B cell (primary cell): ENCODE measurements around the gene CDHR1. TPM values are rescaled to one million over a fixed set of nuclear protein-coding genes. Genes with fewer than 3 reads are reported as not detected.
A peak's percentile ranks its signal among the peaks of the same experiment; 100 is the strongest.

Experiments
- ATAC-seq: fragments of 200-7000 bp; cut with Tn5 transposase; one replicate; pipeline ENCODE4 v1.10.0; 2021; ENCODE audit warnings: low read depth, mild to moderate bottlenecking, moderate number of reproducible peaks, moderate library complexity
- CTCF ChIA-PET: fragments of 350-600 bp; sonication (Branson Sonifier 250); formaldehyde crosslinking; loops from one replicate; lab custom pipeline; 2021; ENCODE audit warnings: antibody characterized with exemption, inconsistent platforms; lab: Charles Lee
- POLR2A ChIA-PET: fragments of 350-600 bp; sonication (Branson Sonifier 250); formaldehyde crosslinking; loops from one replicate; lab custom pipeline; 2021; ENCODE audit warnings: antibody characterized with exemption; lab: Charles Lee
- DNase-seq: peaks from one replicate; pipeline ENCODE4 v3.0.0; 2013
- H2AFZ ChIP-seq: 2 replicates; pipeline ENCODE4 v1.6.1; 2012; ENCODE audit warnings: mild to moderate bottlenecking, low read depth, low read length; ENCODE audit not compliant: insufficient read depth, poor library complexity, severe bottlenecking
- H3K27ac ChIP-seq, 2 donors: 1 replicate in 1 of 2; 2 replicates in 1 of 2; pipeline ENCODE4 v1.5.1; 2012 to 2013; ENCODE audit warnings: low read length in 2 of 2, mild to moderate bottlenecking in 2 of 2, moderate library complexity in 1 of 2
- H3K27me3 ChIP-seq, 4 experiments: fragments of 200-600 bp in 1 of 4; sonication (generic) in 1 of 4; replicated peaks in 1 of 4; 1 replicate in 2 of 4; 2 replicates in 2 of 4; pipeline versions ENCODE4 v1.6.1 to v1.7.0; 2013 to 2016; ENCODE audit warnings: low read length in 3 of 4, mild to moderate bottlenecking in 2 of 4, mixed read lengths in 1 of 4, moderate library complexity in 1 of 4; ENCODE audit not compliant: insufficient read depth in 4 of 4, control insufficient read depth in 3 of 4; ENCODE audit errors: control extremely low read depth in 1 of 4
- H3K36me3 ChIP-seq, 2 experiments: replicated peaks in 1 of 2; 1 replicate in 1 of 2; 2 replicates in 1 of 2; pipeline versions ENCODE4 v1.6.1 to v1.7.1; 2013; ENCODE audit warnings: low read length in 1 of 2; ENCODE audit not compliant: insufficient read depth in 2 of 2, control insufficient read depth in 1 of 2; ENCODE audit errors: control extremely low read depth in 1 of 2, extremely low read depth in 1 of 2
- H3K4me1 ChIP-seq, 2 donors: fragments of 200-600 bp in 1 of 2; sonication (generic) in 1 of 2; 1 replicate in 1 of 2; 2 replicates in 1 of 2; pipeline versions ENCODE4 v1.5.1 to v1.6.1; 2013 to 2017; ENCODE audit warnings: low read length in 2 of 2; ENCODE audit not compliant: control insufficient read depth in 2 of 2, insufficient read depth in 2 of 2
- H3K4me2 ChIP-seq: replicated peaks from 2 replicates; pipeline ENCODE3; 2012; ENCODE audit warnings: mild to moderate bottlenecking, low read depth, low read length; ENCODE audit not compliant: poor library complexity, severe bottlenecking
- H3K4me3 ChIP-seq, 5 experiments: fragments of 200-600 bp in 1 of 5; sonication (generic) in 1 of 5; 1 replicate in 3 of 5; 2 replicates in 2 of 5; pipeline versions ENCODE4 v1.5.1 to v1.7.0; 2011 to 2016; ENCODE audit warnings: low read length in 4 of 5, mild to moderate bottlenecking in 4 of 5, low read depth in 2 of 5, control low read depth in 1 of 5, moderate library complexity in 1 of 5; ENCODE audit not compliant: insufficient read depth in 1 of 5; ENCODE audit errors: control extremely low read depth in 1 of 5, extremely low read depth in 1 of 5
- H3K79me2 ChIP-seq: fragments of 200-600 bp; sonication (generic); one replicate; pipeline ENCODE4 v1.6.0; 2016; ENCODE audit warnings: low read length; ENCODE audit not compliant: control insufficient read depth, insufficient read depth
- H3K9ac ChIP-seq: fragments of 200-600 bp; sonication (generic); 2 replicates; pipeline ENCODE4 v1.6.1; 2017; ENCODE audit warnings: mild to moderate bottlenecking, low read length, moderate library complexity
- H3K9me3 ChIP-seq, 3 donors: one replicate each; pipeline versions ENCODE4 v1.6.1 to v1.7.1; 2013; ENCODE audit warnings: low read length in 2 of 3; ENCODE audit not compliant: control insufficient read depth in 2 of 3, insufficient read depth in 1 of 3; ENCODE audit errors: control extremely low read depth in 1 of 3
- H4K20me1 ChIP-seq: 2 replicates; pipeline ENCODE4 v1.6.0; 2012; ENCODE audit warnings: mild to moderate bottlenecking, low read length; ENCODE audit not compliant: insufficient read depth, control insufficient read depth, poor library complexity, severe bottlenecking
- H3K27ac Mint-ChIP-seq: one replicate; pipeline ENCODE4 v1.8.0; 2021; ENCODE audit warnings: mixed read lengths
- H3K27me3 Mint-ChIP-seq: one replicate; pipeline ENCODE4 v1.8.0; 2021; ENCODE audit warnings: mixed read lengths
- H3K4me1 Mint-ChIP-seq: one replicate; pipeline ENCODE4 v1.8.0; 2021; ENCODE audit warnings: mixed read lengths
- H3K4me3 Mint-ChIP-seq: one replicate; pipeline ENCODE4 v1.8.0; 2021; ENCODE audit warnings: mixed read lengths
- H3K9me3 Mint-ChIP-seq: one replicate; pipeline ENCODE4 v1.8.0; 2022; ENCODE audit warnings: mixed read lengths; ENCODE audit not compliant: insufficient read depth
- EZH2 ChIP-seq: IDR thresholded peaks from 2 replicates; pipeline ENCODE4 v1.6.1; 2012; ENCODE audit warnings: borderline replicate concordance, low read depth, mild to moderate bottlenecking, moderate library complexity, low read length; ENCODE audit not compliant: insufficient read depth, poor library complexity, severe bottlenecking
- WGBS: methylation state at CpG from one replicate; pipeline ENCODE4 v1.1.5; 2013; ENCODE audit warnings: missing lambda C conversion rate; ENCODE audit not compliant: insufficient coverage; 5-methylcytosine and 5-hydroxymethylcytosine counted together
- intact Hi-C: fragments of 100-400 bp; cut with micrococcal nuclease; formaldehyde crosslinking; loops from one replicate; pipeline ENCODE4 v1.10.0; 2022
- polyA plus RNA-seq: library from polyadenylated mRNA; depleted of rRNA; stranded (reverse); fragments of >200 nt; gene quantifications from 2 replicates; pipeline ENCODE4 v1.2.3, GENCODE V29; 2012
- total RNA-seq, 2 donors: library from RNA; stranded (reverse); fragments of 120-200 nt in 1 of 2; gene quantifications; 1 replicate in 1 of 2; 2 replicates in 1 of 2; pipeline versions ENCODE4 v1.2.3 to v1.2.4, GENCODE V29; 2013 to 2022
- TF ChIP-seq, protein P1 (sequence below): fragments of 200-600 bp; IDR thresholded peaks from one replicate; pipeline ENCODE4 v1.8.0; 2022; ENCODE audit warnings: antibody characterized with exemption, mild to moderate bottlenecking

The CDHR1 gene
- total and polyA plus RNA-seq, 2 donors (not counting 1 experiment from before 2014, with no cell fraction given), result 0.31 to 1.7 TPM

DNA sequence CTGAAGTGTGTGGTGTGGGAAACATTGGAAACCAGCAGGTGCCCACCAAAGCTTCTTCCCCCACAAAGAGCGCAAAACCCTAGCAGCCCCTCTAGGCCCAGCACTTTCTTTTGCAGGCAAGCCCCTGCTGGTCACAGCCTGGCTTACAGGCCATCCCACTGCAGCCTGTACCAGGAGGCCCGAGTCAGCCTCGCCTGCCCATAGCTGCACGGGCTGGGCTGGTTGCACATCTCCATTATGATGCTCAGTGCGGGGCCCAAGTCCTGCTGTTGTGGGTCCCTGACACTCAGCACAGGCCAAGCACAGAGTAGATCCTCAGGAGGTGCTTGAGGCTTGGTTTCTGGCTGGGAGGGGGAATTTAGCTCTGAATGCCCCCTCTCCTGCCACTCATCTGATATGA lies 8.0 kb downstream of the CDHR1 start:
- 93% methylated on average over 5 of the region's 5 CpGs for WGBS
- DNase-seq (no peak), ATAC-seq (no peak)
- no peaks in the 10 kb centered on the region for H3K9me3 ChIP-seq
- Mint-ChIP-seq H3K27me3 (peaks cover 25% of the 10 kb centered on the region), H3K4me1 (no peaks in the 10 kb centered on the region), H3K4me3 (no peak overlapping the region), H3K9me3 (no peaks in the 10 kb centered on the region), H3K27ac (no peak overlapping the region)
- H3K27ac ChIP-seq, result no peak overlapping the region
- peaks cover 0 to 9% (median 1%) of the 10 kb centered on the region in 4 experiments for H3K27me3 ChIP-seq
- POLR2A ChIA-PET, result no interaction called here
- no peak overlapping the region for H2AFZ ChIP-seq
- no peaks in the 10 kb centered on the region for H3K36me3 ChIP-seq
- H3K4me3 ChIP-seq, result no peak overlapping the region
- no peak overlapping the region for H3K9ac ChIP-seq
- TF ChIP-seq, protein P1, sequence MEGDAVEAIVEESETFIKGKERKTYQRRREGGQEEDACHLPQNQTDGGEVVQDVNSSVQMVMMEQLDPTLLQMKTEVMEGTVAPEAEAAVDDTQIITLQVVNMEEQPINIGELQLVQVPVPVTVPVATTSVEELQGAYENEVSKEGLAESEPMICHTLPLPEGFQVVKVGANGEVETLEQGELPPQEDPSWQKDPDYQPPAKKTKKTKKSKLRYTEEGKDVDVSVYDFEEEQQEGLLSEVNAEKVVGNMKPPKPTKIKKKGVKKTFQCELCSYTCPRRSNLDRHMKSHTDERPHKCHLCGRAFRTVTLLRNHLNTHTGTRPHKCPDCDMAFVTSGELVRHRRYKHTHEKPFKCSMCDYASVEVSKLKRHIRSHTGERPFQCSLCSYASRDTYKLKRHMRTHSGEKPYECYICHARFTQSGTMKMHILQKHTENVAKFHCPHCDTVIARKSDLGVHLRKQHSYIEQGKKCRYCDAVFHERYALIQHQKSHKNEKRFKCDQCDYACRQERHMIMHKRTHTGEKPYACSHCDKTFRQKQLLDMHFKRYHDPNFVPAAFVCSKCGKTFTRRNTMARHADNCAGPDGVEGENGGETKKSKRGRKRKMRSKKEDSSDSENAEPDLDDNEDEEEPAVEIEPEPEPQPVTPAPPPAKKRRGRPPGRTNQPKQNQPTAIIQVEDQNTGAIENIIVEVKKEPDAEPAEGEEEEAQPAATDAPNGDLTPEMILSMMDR, result no peak
- no peak for TF ChIP-seq EZH2
- H4K20me1 ChIP-seq, result no peaks in the 10 kb centered on the region
- no peaks in the 10 kb centered on the region for H3K4me1 ChIP-seq
- H3K4me2 ChIP-seq, result no peak overlapping the region
- no peaks in the 10 kb centered on the region for H3K79me2 ChIP-seq
- CTCF ChIA-PET, result interaction anchor here (0.9 to 3.3 kb wide), 3 partner anchors 11 to 54 kb away, joined by 3 to 24 read pairs (median 6); no protein-coding TSS in a partner anchor
- intact Hi-C loops, result no loop called here

DNA sequence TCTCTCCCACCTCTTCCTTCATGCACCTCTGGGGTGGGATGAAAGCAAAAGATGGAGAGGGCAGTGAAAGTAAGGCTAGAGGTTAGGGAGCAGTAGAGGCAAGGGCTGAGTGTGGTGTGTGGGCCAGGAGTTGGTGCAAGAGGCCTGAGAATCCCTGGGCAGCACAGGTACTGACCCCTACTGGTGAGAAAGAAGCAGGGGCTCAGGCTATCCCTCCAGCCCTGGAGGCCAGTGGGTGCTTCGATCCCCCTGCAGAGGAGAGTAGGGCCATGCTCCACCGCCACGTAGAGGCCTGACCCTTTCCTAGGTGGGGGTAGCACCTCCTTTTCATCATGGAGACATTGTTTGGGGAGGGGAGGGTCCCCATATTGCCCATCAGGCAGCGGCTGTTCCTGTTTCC lies 9.8 kb downstream of the CDHR1 start:
- Histone ChIP-seq H3K4me3 (no peak overlapping the region), H3K9me3 (no peaks in the 10 kb centered on the region), H3K79me2 (no peaks in the 10 kb centered on the region), H3K9ac (no peak overlapping the region), H2AFZ (no peak overlapping the region), H4K20me1 (no peaks in the 10 kb centered on the region), H3K4me2 (no peak overlapping the region), H3K27me3 (peaks cover 0 to 4% (median 2%) of the 10 kb centered on the region in 4 experiments), H3K36me3 (no peaks in the 10 kb centered on the region), H3K4me1 (no peaks in the 10 kb centered on the region), H3K27ac (no peak overlapping the region)
- Mint-ChIP-seq H3K4me3 (no peak overlapping the region), H3K27me3 (peaks cover 30% of the 10 kb centered on the region), H3K9me3 (no peaks in the 10 kb centered on the region), H3K4me1 (no peaks in the 10 kb centered on the region), H3K27ac (no peak overlapping the region)
- POLR2A ChIA-PET, result no interaction called here
- no peak for DNase-seq
- intact Hi-C loops, result no loop called here
- 90% methylated on average over 4 of the region's 4 CpGs for WGBS
- TF ChIP-seq, protein P1, result no peak
- no peak for TF ChIP-seq EZH2
- CTCF ChIA-PET, result interaction anchor here (1.5 to 5.6 kb wide), 2 partner anchors 56 to 332 kb away, joined by 4 to 72 read pairs; no protein-coding TSS in a partner anchor
- peak; percentile 44 for ATAC-seq
